ENCODE data around the gene TTC6.

DNA sequence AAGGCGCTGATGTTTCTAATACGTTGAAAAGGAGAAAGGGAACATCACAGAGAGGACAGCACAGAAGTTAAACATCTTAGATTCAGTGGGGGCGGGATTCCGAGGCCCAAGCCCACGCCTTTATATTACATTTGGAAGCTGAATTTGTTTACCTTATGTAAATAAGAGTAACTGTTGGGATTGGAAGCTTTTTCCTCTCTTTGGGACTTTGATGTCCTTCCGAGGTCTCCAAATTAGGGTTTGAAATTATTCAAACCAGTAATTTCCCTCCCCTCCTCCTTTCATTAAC, 6.8 kb upstream of the TTC6 start:
- TF ChIP-seq CTCF (IDR thresholded peaks at IDR 0.05; ENCODE audit: borderline replicate concordance, extremely low read depth, low read length, poor library complexity, severe bottlenecking) (no peak), EZH2 (IDR thresholded peaks at IDR 0.05; ENCODE audit: borderline replicate concordance, low read depth, low read length, severe bottlenecking) (no peak)

Measured in DND-41 (cell line).